Liver (tissue), 9 donors: ENCODE results near the gene BID. TPM values are rescaled to one million over a fixed set of nuclear protein-coding genes. Genes with fewer than 3 reads are reported as not detected.

Experiments
- DNase-seq: peaks from one replicate; pipeline ENCODE4 v3.0.0-alpha.2; 2017; ENCODE audit warnings: low spot score
- H3K27ac ChIP-seq, 2 donors: one replicate each; pipeline ENCODE4 v1.7.0; 2013; ENCODE audit warnings: inconsistent platforms in 2 of 2, low read length in 2 of 2, control low read depth in 1 of 2, low read depth in 1 of 2, mild to moderate bottlenecking in 1 of 2
- H3K27me3 ChIP-seq, 4 donors: one replicate each; pipeline versions ENCODE4 v1.6.1 to v1.7.0; 2013; ENCODE audit warnings: low read length in 3 of 4, inconsistent platforms in 1 of 4, mild to moderate bottlenecking in 1 of 4, moderate library complexity in 1 of 4; ENCODE audit not compliant: control insufficient read depth in 4 of 4, insufficient read depth in 4 of 4
- H3K36me3 ChIP-seq, 4 donors: one replicate each; pipeline versions ENCODE4 v1.6.1 to v1.7.0; 2013; ENCODE audit warnings: low read length in 3 of 4, mild to moderate bottlenecking in 3 of 4, low read depth in 1 of 4, moderate library complexity in 1 of 4; ENCODE audit not compliant: control insufficient read depth in 4 of 4, insufficient read depth in 3 of 4
- H3K4me1 ChIP-seq, 4 donors: one replicate each; pipeline versions ENCODE4 v1.6.1 to v1.7.0; 2013; ENCODE audit warnings: low read length in 3 of 4, mild to moderate bottlenecking in 3 of 4, moderate library complexity in 1 of 4; ENCODE audit not compliant: control insufficient read depth in 4 of 4, insufficient read depth in 4 of 4
- H3K4me3 ChIP-seq, 3 donors: one replicate each; pipeline versions ENCODE4 v1.6.1 to v1.7.0; 2013; ENCODE audit warnings: low read length in 3 of 3, control low read depth in 1 of 3, low read depth in 1 of 3, mild to moderate bottlenecking in 1 of 3
- H3K9ac ChIP-seq, 2 donors: one replicate each; pipeline ENCODE4 v1.7.0; 2013; ENCODE audit warnings: low read length in 2 of 2, mild to moderate bottlenecking in 2 of 2, moderate library complexity in 2 of 2, control low read depth in 1 of 2, low read depth in 1 of 2
- H3K9me3 ChIP-seq, 4 donors: one replicate each; pipeline versions ENCODE4 v1.6.1 to v1.7.0; 2013; ENCODE audit warnings: low read length in 3 of 4; ENCODE audit not compliant: control insufficient read depth in 4 of 4
- EGR1 ChIP-seq, 2 donors: IDR thresholded peaks; 2 replicates each; pipeline ENCODE4 v1.6.1; 2016 to 2018; ENCODE audit warnings: antibody characterized with exemption in 2 of 2, low read depth in 2 of 2
- FOXA1 ChIP-seq: IDR thresholded peaks from 2 replicates; pipeline ENCODE4 v1.6.1; 2016; ENCODE audit warnings: antibody characterized with exemption
- FOXA2 ChIP-seq: IDR thresholded peaks from 2 replicates; pipeline ENCODE4 v1.6.1; 2016; ENCODE audit warnings: antibody characterized with exemption
- GABPA ChIP-seq, 2 donors: IDR thresholded peaks in 1 of 2; conservative IDR thresholded peaks in 1 of 2; 2 replicates each; pipeline ENCODE4 v1.6.1; 2016; ENCODE audit warnings: antibody characterized with exemption in 2 of 2, mild to moderate bottlenecking in 1 of 2, moderate library complexity in 1 of 2
- HNF4A ChIP-seq, 2 donors: conservative IDR thresholded peaks; 2 replicates each; pipeline ENCODE4 v1.6.1; 2016; ENCODE audit warnings: antibody characterized with exemption in 2 of 2, mild to moderate bottlenecking in 2 of 2
- HNF4G ChIP-seq: IDR thresholded peaks from 2 replicates; pipeline ENCODE4 v1.6.1; 2016; ENCODE audit warnings: antibody characterized with exemption
- JUND ChIP-seq, 2 donors: IDR thresholded peaks; 2 replicates each; pipeline ENCODE4 v1.6.1; 2016; ENCODE audit warnings: antibody characterized with exemption in 2 of 2
- NR2F2 ChIP-seq: IDR thresholded peaks from 2 replicates; pipeline ENCODE4 v1.6.1; 2016; ENCODE audit warnings: antibody characterized with exemption
- RAD21 ChIP-seq, 2 donors: IDR thresholded peaks; 2 replicates each; pipeline ENCODE4 v1.6.1; 2016; ENCODE audit warnings: antibody characterized with exemption in 2 of 2, mild to moderate bottlenecking in 2 of 2
- RXRA ChIP-seq, 2 donors: IDR thresholded peaks; 2 replicates each; pipeline ENCODE4 v1.6.1; 2017 to 2018; ENCODE audit warnings: antibody characterized with exemption in 2 of 2, mild to moderate bottlenecking in 1 of 2
- SP1 ChIP-seq: IDR thresholded peaks from 2 replicates; pipeline ENCODE4 v1.6.1; 2018; ENCODE audit warnings: antibody characterized with exemption, mild to moderate bottlenecking
- TAF1 ChIP-seq: conservative IDR thresholded peaks from 2 replicates; pipeline ENCODE4 v1.6.1; 2016; ENCODE audit warnings: antibody characterized with exemption, mild to moderate bottlenecking
- YY1 ChIP-seq: IDR thresholded peaks from 2 replicates; pipeline ENCODE4 v1.6.1; 2016; ENCODE audit warnings: antibody characterized with exemption, mild to moderate bottlenecking
- WGBS: extraction: QIAGEN DNeasy Blood & Tissue Kit; methylation state at CpG from one replicate; pipeline ENCODE4 v1.1.7; 2013; 5-methylcytosine and 5-hydroxymethylcytosine counted together
- polyA plus RNA-seq, 2 donors: library from polyadenylated mRNA; stranded (reverse) in 1 of 2; unstranded in 1 of 2; fragments of 200-250 nt in 1 of 2; fragments of >200 nt in 1 of 2; fragmentation: Nextera tagmentation in 1 of 2; extraction: Ambion mirVana in 1 of 2; gene quantifications; one replicate each; pipeline versions ENCODE4 v1.2.1 to v1.2.3, GENCODE V29; 2013 to 2015
- total RNA-seq, 2 donors: library from RNA; depleted of rRNA; stranded (reverse); fragments of >200 nt; gene quantifications; one replicate each; pipeline ENCODE4 v1.2.3, GENCODE V29; 2014
- TF ChIP-seq, protein P1 (sequence below): IDR thresholded peaks from 2 replicates; pipeline ENCODE4 v1.6.1; 2016; ENCODE audit warnings: antibody characterized with exemption
- TF ChIP-seq, protein P2 (sequence below): fragments of 150-350 bp; IDR thresholded peaks from 2 replicates; pipeline ENCODE4 v1.5.1; 2017; ENCODE audit warnings: improper control_type of control experiment, low read depth, low read length; ENCODE audit not compliant: missing input control
- TF ChIP-seq, protein P3 (sequence below): IDR thresholded peaks from 2 replicates; pipeline ENCODE4 v1.6.1; 2016; ENCODE audit warnings: antibody characterized with exemption
- TF ChIP-seq, protein P4 (sequence below): IDR thresholded peaks from 2 replicates; pipeline ENCODE4 v1.6.1; 2016; ENCODE audit warnings: antibody characterized with exemption, mild to moderate bottlenecking
- TF ChIP-seq, protein P5 (sequence below): IDR thresholded peaks from 2 replicates; pipeline ENCODE4 v1.6.1; 2016; ENCODE audit warnings: antibody characterized with exemption
- donor health status: healthy.
- donor health status: healthy.
- donor health status: healthy.
- donor health status: healthy.
- donor health status: healthy.

Gene BID
- total and polyA plus RNA-seq, 4 donors: 28.7 to 66.9 (median 52.6) TPM

DNA sequence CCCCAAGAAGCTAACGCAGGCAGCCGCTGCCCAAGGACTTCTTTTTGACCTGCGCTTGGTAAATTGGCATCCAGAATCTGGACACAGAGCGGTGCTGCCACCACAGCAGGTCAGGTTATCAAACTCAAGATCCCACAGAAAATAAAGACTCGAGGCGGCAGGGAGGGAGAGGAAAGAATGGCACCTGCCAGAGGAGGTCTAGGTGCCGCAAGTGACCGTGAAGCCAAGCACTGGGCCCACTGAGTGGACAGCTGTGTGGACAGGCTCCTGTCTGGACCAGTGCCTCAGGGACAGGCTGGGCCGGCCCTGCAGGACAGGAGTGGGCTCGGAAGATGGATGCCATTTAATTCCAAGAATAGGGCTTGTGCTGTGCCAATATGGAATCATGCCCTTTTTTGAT, 27.4 kb downstream of the BID start:
- TF ChIP-seq RXRA (IDR thresholded peaks at IDR 0.05): no peak
- no peak for TF ChIP-seq JUND (IDR thresholded peaks at IDR 0.05)
- TF ChIP-seq, protein P1, sequence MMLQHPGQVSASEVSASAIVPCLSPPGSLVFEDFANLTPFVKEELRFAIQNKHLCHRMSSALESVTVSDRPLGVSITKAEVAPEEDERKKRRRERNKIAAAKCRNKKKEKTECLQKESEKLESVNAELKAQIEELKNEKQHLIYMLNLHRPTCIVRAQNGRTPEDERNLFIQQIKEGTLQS: no peak
- TF ChIP-seq EGR1 (IDR thresholded peaks at IDR 0.05; ENCODE audit: low read depth in 2 of 2): no peak
- TF ChIP-seq, protein P2, sequence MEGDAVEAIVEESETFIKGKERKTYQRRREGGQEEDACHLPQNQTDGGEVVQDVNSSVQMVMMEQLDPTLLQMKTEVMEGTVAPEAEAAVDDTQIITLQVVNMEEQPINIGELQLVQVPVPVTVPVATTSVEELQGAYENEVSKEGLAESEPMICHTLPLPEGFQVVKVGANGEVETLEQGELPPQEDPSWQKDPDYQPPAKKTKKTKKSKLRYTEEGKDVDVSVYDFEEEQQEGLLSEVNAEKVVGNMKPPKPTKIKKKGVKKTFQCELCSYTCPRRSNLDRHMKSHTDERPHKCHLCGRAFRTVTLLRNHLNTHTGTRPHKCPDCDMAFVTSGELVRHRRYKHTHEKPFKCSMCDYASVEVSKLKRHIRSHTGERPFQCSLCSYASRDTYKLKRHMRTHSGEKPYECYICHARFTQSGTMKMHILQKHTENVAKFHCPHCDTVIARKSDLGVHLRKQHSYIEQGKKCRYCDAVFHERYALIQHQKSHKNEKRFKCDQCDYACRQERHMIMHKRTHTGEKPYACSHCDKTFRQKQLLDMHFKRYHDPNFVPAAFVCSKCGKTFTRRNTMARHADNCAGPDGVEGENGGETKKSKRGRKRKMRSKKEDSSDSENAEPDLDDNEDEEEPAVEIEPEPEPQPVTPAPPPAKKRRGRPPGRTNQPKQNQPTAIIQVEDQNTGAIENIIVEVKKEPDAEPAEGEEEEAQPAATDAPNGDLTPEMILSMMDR: no peak
- no peak for TF ChIP-seq YY1
- no peak for TF ChIP-seq GABPA (IDR thresholded peaks at IDR 0.05 in 1 of 2, conservative IDR thresholded peaks at IDR 0.05 in 1 of 2)
- no peak for TF ChIP-seq NR2F2
- TF ChIP-seq RAD21 (IDR thresholded peaks at IDR 0.05): no peak
- TF ChIP-seq FOXA2: no peak
- TF ChIP-seq, protein P3, sequence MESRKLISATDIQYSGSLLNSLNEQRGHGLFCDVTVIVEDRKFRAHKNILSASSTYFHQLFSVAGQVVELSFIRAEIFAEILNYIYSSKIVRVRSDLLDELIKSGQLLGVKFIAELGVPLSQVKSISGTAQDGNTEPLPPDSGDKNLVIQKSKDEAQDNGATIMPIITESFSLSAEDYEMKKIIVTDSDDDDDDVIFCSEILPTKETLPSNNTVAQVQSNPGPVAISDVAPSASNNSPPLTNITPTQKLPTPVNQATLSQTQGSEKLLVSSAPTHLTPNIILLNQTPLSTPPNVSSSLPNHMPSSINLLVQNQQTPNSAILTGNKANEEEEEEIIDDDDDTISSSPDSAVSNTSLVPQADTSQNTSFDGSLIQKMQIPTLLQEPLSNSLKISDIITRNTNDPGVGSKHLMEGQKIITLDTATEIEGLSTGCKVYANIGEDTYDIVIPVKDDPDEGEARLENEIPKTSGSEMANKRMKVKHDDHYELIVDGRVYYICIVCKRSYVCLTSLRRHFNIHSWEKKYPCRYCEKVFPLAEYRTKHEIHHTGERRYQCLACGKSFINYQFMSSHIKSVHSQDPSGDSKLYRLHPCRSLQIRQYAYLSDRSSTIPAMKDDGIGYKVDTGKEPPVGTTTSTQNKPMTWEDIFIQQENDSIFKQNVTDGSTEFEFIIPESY: no peak
- TF ChIP-seq TAF1: no peak
- no peak for TF ChIP-seq FOXA1
- no peak for TF ChIP-seq HNF4A (conservative IDR thresholded peaks at IDR 0.05)
- no peak for TF ChIP-seq SP1
- TF ChIP-seq, protein P4, sequence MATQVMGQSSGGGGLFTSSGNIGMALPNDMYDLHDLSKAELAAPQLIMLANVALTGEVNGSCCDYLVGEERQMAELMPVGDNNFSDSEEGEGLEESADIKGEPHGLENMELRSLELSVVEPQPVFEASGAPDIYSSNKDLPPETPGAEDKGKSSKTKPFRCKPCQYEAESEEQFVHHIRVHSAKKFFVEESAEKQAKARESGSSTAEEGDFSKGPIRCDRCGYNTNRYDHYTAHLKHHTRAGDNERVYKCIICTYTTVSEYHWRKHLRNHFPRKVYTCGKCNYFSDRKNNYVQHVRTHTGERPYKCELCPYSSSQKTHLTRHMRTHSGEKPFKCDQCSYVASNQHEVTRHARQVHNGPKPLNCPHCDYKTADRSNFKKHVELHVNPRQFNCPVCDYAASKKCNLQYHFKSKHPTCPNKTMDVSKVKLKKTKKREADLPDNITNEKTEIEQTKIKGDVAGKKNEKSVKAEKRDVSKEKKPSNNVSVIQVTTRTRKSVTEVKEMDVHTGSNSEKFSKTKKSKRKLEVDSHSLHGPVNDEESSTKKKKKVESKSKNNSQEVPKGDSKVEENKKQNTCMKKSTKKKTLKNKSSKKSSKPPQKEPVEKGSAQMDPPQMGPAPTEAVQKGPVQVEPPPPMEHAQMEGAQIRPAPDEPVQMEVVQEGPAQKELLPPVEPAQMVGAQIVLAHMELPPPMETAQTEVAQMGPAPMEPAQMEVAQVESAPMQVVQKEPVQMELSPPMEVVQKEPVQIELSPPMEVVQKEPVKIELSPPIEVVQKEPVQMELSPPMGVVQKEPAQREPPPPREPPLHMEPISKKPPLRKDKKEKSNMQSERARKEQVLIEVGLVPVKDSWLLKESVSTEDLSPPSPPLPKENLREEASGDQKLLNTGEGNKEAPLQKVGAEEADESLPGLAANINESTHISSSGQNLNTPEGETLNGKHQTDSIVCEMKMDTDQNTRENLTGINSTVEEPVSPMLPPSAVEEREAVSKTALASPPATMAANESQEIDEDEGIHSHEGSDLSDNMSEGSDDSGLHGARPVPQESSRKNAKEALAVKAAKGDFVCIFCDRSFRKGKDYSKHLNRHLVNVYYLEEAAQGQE: no peak
- TF ChIP-seq, protein P5, sequence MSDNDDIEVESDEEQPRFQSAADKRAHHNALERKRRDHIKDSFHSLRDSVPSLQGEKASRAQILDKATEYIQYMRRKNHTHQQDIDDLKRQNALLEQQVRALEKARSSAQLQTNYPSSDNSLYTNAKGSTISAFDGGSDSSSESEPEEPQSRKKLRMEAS: no peak
- TF ChIP-seq HNF4G: no peak
- Histone ChIP-seq H3K27me3 (no peaks in the 10 kb centered on the region), H3K4me1 (peaks cover 0 to 11% (median 3%) of the 10 kb centered on the region in 4 donors), H3K9me3 (no peaks in the 10 kb centered on the region), H3K9ac (no peak overlapping the region), H3K4me3 (no peak overlapping the region), H3K36me3 (peaks cover 0 to 2% (median 0%) of the 10 kb centered on the region in 4 donors), H3K27ac (no peak overlapping the region)
- no peak for DNase-seq
- 97% methylated on average over 10 of the region's 10 CpGs for WGBS
